Neuron (in vitro differentiated cells): ENCODE results near the gene MEIS1.

Experiments used
- H2AFZ ChIP-seq: one replicate; pipeline ENCODE4 v1.6.1; 2013; ENCODE audit warnings: low read depth, mild to moderate bottlenecking, inconsistent platforms, low read length, moderate library complexity
- H3K27me3 ChIP-seq: one replicate; pipeline ENCODE4 v1.6.1; 2013; ENCODE audit warnings: low read length; ENCODE audit not compliant: insufficient read depth
- H3K36me3 ChIP-seq: one replicate; pipeline ENCODE4 v1.6.1; 2013; ENCODE audit warnings: low read length; ENCODE audit not compliant: insufficient read depth
- H3K4me1 ChIP-seq: one replicate; pipeline ENCODE4 v1.6.1; 2013; ENCODE audit warnings: low read length; ENCODE audit not compliant: insufficient read depth
- H3K4me3 ChIP-seq: 2 replicates; pipeline ENCODE4 v1.5.1; 2013; ENCODE audit warnings: mild to moderate bottlenecking, low read length, moderate library complexity
- H3K9me3 ChIP-seq: one replicate; pipeline ENCODE4 v1.6.1; 2013; ENCODE audit warnings: low read length

The MEIS1 gene

GRCh38 chr2:66570471-66570870 lies 135.5 kb downstream of the MEIS1 start:
- Histone ChIP-seq H3K27me3 (no peaks in the 10 kb centered on the region), H3K4me3 (no peak overlapping the region), H3K36me3 (peaks cover 22% of the 10 kb centered on the region), H3K4me1 (peaks cover 60% of the 10 kb centered on the region), H2AFZ (no peak overlapping the region), H3K9me3 (no peaks in the 10 kb centered on the region)

GRCh38 chr2:66571918-66572317 lies 137.0 kb downstream of the MEIS1 start:
- Histone ChIP-seq H3K4me3 (no peak overlapping the region), H3K4me1 (peaks cover 68% of the 10 kb centered on the region)

GRCh38 chr2:66572391-66572790 lies 137.5 kb downstream of the MEIS1 start:
- H3K4me3 ChIP-seq, result no peak overlapping the region
- H3K9me3 ChIP-seq, result no peaks in the 10 kb centered on the region
- peaks cover 70% of the 10 kb centered on the region for H3K4me1 ChIP-seq
- peaks cover 10% of the 10 kb centered on the region for H3K27me3 ChIP-seq
- H3K36me3 ChIP-seq, result peaks cover 20% of the 10 kb centered on the region
- no peak overlapping the region for H2AFZ ChIP-seq

More at GRCh38 chr2:66571918-66572317, 137.0 kb downstream of the MEIS1 start:
- H3K27me3 ChIP-seq, result peaks cover 6% of the 10 kb centered on the region
- no peak overlapping the region for H2AFZ ChIP-seq
- no peaks in the 10 kb centered on the region for H3K9me3 ChIP-seq
- H3K36me3 ChIP-seq, result peaks cover 22% of the 10 kb centered on the region

GRCh38 chr2:66573416-66573815 lies 138.5 kb downstream of the MEIS1 start:
- H3K36me3 ChIP-seq, result peaks cover 14% of the 10 kb centered on the region
- peaks cover 20% of the 10 kb centered on the region for H3K27me3 ChIP-seq
- no peak overlapping the region for H2AFZ ChIP-seq
- H3K4me3 ChIP-seq, result peak overlapping the region; percentile 60
- H3K4me1 ChIP-seq, result peaks cover 79% of the 10 kb centered on the region
- H3K9me3 ChIP-seq, result no peaks in the 10 kb centered on the region

- no peaks in the 10 kb centered on the region for H3K9me3 ChIP-seq
- peaks cover 79% of the 10 kb centered on the region for H3K4me1 ChIP-seq
These were observed 138.9 kb downstream of the MEIS1 start for GRCh38 chr2:66573821-66574233.

DNA sequence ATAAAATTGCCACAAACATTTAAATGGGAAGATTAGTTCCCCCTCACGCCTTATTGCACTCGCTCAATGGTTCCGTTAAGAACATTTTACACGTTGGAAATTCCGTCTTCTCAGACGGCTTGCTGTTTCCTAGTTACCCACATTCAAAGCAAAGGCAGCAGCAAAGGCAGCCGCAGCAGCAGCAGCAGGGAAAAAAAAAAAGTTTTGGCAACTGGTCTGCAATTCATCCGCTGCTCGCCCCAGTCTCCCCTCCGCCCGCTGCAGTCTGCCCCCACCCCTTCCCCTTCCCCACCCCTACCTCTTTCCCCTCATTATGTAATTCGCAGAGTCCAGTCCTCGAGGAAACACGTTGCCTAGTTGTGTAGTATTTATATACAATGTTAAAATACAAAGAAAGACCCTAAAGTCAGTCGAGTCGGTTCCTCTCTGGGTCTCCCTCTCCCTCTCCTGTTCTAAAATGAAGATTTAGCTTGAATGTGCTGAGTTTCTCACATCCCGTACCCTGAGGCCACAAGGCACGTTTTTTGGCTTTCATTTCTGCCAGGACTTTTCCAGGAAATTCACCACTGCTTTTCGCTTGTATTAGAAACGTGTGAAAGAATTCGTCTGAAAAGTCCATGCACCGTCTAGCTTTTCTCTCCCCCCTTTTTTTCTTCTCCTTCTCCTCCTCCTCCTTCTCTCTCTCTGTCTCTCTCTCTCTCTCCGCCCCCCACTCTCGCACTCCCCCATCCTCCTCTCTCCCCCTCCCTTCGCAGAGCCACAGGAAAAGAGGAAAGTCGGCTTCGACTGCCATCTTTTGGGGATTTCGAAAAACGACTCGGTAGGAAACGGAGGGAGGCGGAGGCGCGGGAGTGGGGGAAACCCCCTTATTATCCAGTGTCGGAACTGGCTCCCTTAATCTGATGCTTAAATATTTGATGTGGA lies 140.0 kb downstream of the MEIS1 start:
- Histone ChIP-seq H3K36me3 (peaks cover 14% of the 10 kb centered on the region), H2AFZ (peak overlapping the region; percentile 8), H3K4me1 (peaks cover 73% of the 10 kb centered on the region), H3K4me3 (peak overlapping the region; percentile 60), H3K27me3 (peaks cover 33% of the 10 kb centered on the region), H3K9me3 (no peaks in the 10 kb centered on the region)

More at GRCh38 chr2:66573821-66574233, 138.9 kb downstream of the MEIS1 start:
- peaks cover 24% of the 10 kb centered on the region for H3K27me3 ChIP-seq
- H3K4me3 ChIP-seq, result peak overlapping the region; percentile 60
- no peak overlapping the region for H2AFZ ChIP-seq
- H3K36me3 ChIP-seq, result peaks cover 14% of the 10 kb centered on the region

GRCh38 chr2:66575625-66576310 lies 140.8 kb downstream of the MEIS1 start:
- H2AFZ ChIP-seq, result peak overlapping the region; percentile 8
- peaks cover 34% of the 10 kb centered on the region for H3K27me3 ChIP-seq
- peak overlapping the region; percentile 60 for H3K4me3 ChIP-seq

DNA sequence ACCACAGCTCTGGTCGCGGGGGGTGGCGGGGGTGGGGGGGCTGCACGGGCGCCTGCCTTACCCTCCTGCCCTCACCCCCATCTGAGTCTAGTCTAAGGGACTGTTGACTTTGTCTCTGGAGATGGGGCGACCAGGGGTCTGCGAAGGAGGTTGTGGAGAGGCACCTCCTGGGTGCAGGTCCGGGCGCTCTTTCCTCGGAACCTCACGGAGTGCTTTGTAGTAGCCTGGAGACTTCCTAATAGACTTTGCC lies 141.3 kb downstream of the MEIS1 start:
- peak overlapping the region; percentile 60 for H3K4me3 ChIP-seq

More at GRCh38 chr2:66575625-66576310, 140.8 kb downstream of the MEIS1 start:
- peaks cover 65% of the 10 kb centered on the region for H3K4me1 ChIP-seq
- peaks cover 14% of the 10 kb centered on the region for H3K36me3 ChIP-seq
- no peaks in the 10 kb centered on the region for H3K9me3 ChIP-seq

GRCh38 chr2:66576561-66577320 lies 141.8 kb downstream of the MEIS1 start:
- Histone ChIP-seq H2AFZ (no peak overlapping the region), H3K4me3 (peak overlapping the region; percentile 60), H3K9me3 (peaks cover 2% of the 10 kb centered on the region), H3K27me3 (peaks cover 44% of the 10 kb centered on the region), H3K4me1 (peaks cover 60% of the 10 kb centered on the region), H3K36me3 (peaks cover 5% of the 10 kb centered on the region)

More for the DNA sequence above, 141.3 kb downstream of the MEIS1 start:
- Histone ChIP-seq H3K4me1 (peaks cover 64% of the 10 kb centered on the region), H3K9me3 (no peaks in the 10 kb centered on the region), H3K36me3 (peaks cover 10% of the 10 kb centered on the region), H2AFZ (no peak overlapping the region), H3K27me3 (peaks cover 39% of the 10 kb centered on the region)

- no peaks in the 10 kb centered on the region for H3K36me3 ChIP-seq
- H3K4me1 ChIP-seq, result peaks cover 53% of the 10 kb centered on the region
- H3K27me3 ChIP-seq, result peaks cover 52% of the 10 kb centered on the region
- peak overlapping the region; percentile 60 for H3K4me3 ChIP-seq
- H3K9me3 ChIP-seq, result peaks cover 8% of the 10 kb centered on the region
- H2AFZ ChIP-seq, result no peak overlapping the region
These were observed 142.6 kb downstream of the MEIS1 start for GRCh38 chr2:66577321-66578053.

- Histone ChIP-seq H3K36me3 (no peaks in the 10 kb centered on the region), H3K9me3 (peaks cover 10% of the 10 kb centered on the region), H3K4me1 (peaks cover 50% of the 10 kb centered on the region), H3K27me3 (peaks cover 58% of the 10 kb centered on the region), H2AFZ (no peak overlapping the region), H3K4me3 (peak overlapping the region; percentile 60)
These were observed 143.2 kb downstream of the MEIS1 start for GRCh38 chr2:66578054-66578686.

DNA sequence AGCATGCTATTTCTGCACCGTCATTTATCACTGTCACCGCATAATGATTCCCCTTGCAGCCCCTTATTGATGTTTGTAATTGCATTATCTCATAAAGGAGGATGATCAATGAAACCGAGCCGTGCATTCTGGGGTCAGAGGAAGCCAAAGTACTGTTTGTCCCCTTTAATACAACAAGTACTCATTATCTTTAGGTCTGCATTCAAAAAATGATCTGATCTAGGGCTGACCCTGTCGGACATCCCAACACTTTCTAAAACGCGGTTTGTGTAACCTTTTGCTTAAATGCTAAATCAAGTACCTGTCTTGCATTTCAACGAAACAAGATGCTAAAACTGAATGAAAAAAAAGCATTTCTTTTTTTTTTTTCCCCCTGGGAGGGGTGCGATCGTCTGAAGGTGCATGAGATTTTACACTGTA lies 143.8 kb downstream of the MEIS1 start:
- no peak overlapping the region for H2AFZ ChIP-seq
- no peak overlapping the region for H3K4me3 ChIP-seq
- H3K27me3 ChIP-seq, result peaks cover 64% of the 10 kb centered on the region
- H3K36me3 ChIP-seq, result no peaks in the 10 kb centered on the region
- H3K9me3 ChIP-seq, result peaks cover 10% of the 10 kb centered on the region
- H3K4me1 ChIP-seq, result peaks cover 45% of the 10 kb centered on the region
